OCI-LY3 (cell line): ENCODE measurements around the gene SLC24A4.

Experiments used
- CTCF ChIP-seq: fragments of 200-600, 300-600 bp; sonication (generic); IDR thresholded peaks from 2 replicates; pipeline ENCODE4 v1.5.1; 2014; ENCODE audit warnings: antibody characterized with exemption, low read length, low read depth
- EZH2phosphoT487 ChIP-seq: fragments of 200-600 bp; shearing (Covaris generic); IDR thresholded peaks from 2 replicates; pipeline ENCODE4 v1.6.1; 2018; ENCODE audit warnings: antibody characterized with exemption, mixed run types, low read depth

- TF ChIP-seq CTCF, result no peak
- TF ChIP-seq EZH2phosphoT487, result no peak
These were observed 28.5 kb upstream of the SLC24A4 start for GRCh38 chr14:92294506-92294905.
